ENCODE results near the gene PPP2R2B.

The PPP2R2B gene

GRCh38 chr5:146703899-146704298, 174.7 kb downstream of the PPP2R2B start:
- H3K4me3 ChIP-seq (ENCODE audit: low read length) = no peak overlapping the region

DNA sequence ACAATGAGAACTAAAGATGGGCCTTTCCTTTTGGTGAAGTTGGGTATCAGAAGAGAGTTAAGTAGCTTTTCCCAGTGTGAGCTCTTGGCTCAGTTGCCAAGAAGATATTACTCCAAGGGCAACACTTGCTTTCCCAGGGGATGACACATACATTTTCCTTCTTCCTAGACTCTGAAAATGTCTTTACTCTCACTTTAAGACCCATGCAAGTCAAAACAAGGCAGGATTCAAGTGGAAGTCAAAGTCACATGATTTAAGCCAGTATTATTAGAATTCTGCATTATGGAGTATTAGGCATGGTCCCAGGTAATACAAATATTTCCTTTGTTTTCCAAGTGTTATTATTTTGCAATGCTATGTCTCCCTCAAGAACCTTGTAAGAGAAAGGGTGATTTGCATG, 175.1 kb downstream of the PPP2R2B start:
- no peak for TF ChIP-seq CTCF (IDR thresholded peaks at IDR 0.05; ENCODE audit: low read length)
- TF ChIP-seq EZH2 (optimal IDR thresholded peaks at IDR 0.05; ENCODE audit: low read depth, low read length) = no peak
- no peak for TF ChIP-seq EZH2phosphoT487 (IDR thresholded peaks at IDR 0.05; ENCODE audit: low read length)
- Histone ChIP-seq H3K36me3 (replicated peaks; ENCODE audit: insufficient read depth, low read length) (no peaks in the 10 kb centered on the region), H3K4me2 (ENCODE audit: low read depth, low read length) (no peak overlapping the region), H2AFZ (ENCODE audit: low read length) (no peak overlapping the region), H3K4me3 (ENCODE audit: low read length) (no peak overlapping the region), H3K9me2 (replicated peaks; ENCODE audit: insufficient read depth, low read length) (no peaks in the 10 kb centered on the region), H3F3A (ENCODE audit: insufficient read depth, low read length) (no peaks in the 10 kb centered on the region), H3K4me1 (ENCODE audit: low read length) (no peaks in the 10 kb centered on the region), H4K20me1 (ENCODE audit: insufficient read depth, low read length) (no peaks in the 10 kb centered on the region), H3K27me3 (replicated peaks; ENCODE audit: insufficient read depth, low read length) (no peaks in the 10 kb centered on the region), H3K79me2 (ENCODE audit: low read length) (no peaks in the 10 kb centered on the region), H3K27ac (ENCODE audit: low read length) (no peak overlapping the region), H3K9ac (ENCODE audit: low read length) (no peak overlapping the region), H3K9me3 (replicated peaks; ENCODE audit: insufficient read depth, low read length) (no peaks in the 10 kb centered on the region)
- DNase-seq = no peak

More at GRCh38 chr5:146703899-146704298, 174.7 kb downstream of the PPP2R2B start:
- no peaks in the 10 kb centered on the region for H3K9me2 ChIP-seq (replicated peaks; ENCODE audit: insufficient read depth, low read length)
- H3K9ac ChIP-seq (ENCODE audit: low read length) = no peak overlapping the region
- H3K4me1 ChIP-seq (ENCODE audit: low read length) = no peaks in the 10 kb centered on the region
- H3K36me3 ChIP-seq (replicated peaks; ENCODE audit: insufficient read depth, low read length) = no peaks in the 10 kb centered on the region
- no peaks in the 10 kb centered on the region for H3F3A ChIP-seq (ENCODE audit: insufficient read depth, low read length)
- no peak overlapping the region for H3K27ac ChIP-seq (ENCODE audit: low read length)
- no peak for DNase-seq
- no peak overlapping the region for H3K4me2 ChIP-seq (ENCODE audit: low read depth, low read length)
- no peaks in the 10 kb centered on the region for H3K79me2 ChIP-seq (ENCODE audit: low read length)
- TF ChIP-seq EZH2 (optimal IDR thresholded peaks at IDR 0.05; ENCODE audit: low read depth, low read length) = no peak
- no peak for TF ChIP-seq CTCF (IDR thresholded peaks at IDR 0.05; ENCODE audit: low read length)
- TF ChIP-seq EZH2phosphoT487 (IDR thresholded peaks at IDR 0.05; ENCODE audit: low read length) = no peak
- no peaks in the 10 kb centered on the region for H4K20me1 ChIP-seq (ENCODE audit: insufficient read depth, low read length)
- no peaks in the 10 kb centered on the region for H3K9me3 ChIP-seq (replicated peaks; ENCODE audit: insufficient read depth, low read length)
- no peaks in the 10 kb centered on the region for H3K27me3 ChIP-seq (replicated peaks; ENCODE audit: insufficient read depth, low read length)
- no peak overlapping the region for H2AFZ ChIP-seq (ENCODE audit: low read length)

DNA sequence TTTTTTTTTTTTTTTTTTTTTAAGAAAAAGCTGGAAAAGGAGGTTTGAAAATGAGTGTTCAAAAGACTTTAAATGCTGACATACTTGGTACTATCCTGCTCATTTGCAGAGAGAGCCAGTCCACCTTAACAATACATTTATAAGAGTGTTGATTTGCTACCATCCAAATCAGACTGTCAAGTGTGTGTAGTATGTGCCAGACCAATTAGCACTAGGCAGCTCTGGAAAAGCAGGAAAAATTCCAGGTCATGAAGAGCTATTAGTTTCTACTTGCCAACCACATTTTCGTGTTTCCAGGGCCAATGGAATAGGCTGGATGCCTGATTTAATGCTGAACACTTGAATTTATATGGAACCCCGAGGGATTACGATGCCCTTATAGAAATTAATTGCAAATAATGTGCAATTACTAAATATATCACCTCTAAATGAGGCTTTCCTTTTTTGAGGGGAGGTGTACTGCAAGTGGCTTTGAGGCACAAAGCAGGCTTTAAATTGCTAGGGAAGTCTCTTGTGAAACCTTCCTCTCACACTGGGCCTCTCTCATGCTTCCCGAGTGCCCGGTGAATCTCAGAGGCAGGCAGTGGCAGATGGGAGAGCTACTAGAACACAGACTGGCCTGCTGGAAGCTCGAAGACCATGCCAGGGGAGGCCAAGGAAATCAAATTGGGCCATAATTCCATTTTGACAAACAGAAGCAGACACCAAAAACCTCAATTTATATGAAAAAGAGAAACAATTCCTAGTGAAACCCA, 178.7 kb downstream of the PPP2R2B start:
- H3K27me3 ChIP-seq (replicated peaks; ENCODE audit: insufficient read depth, low read length) = no peaks in the 10 kb centered on the region
- no peaks in the 10 kb centered on the region for H3K79me2 ChIP-seq (ENCODE audit: low read length)
- H3K9ac ChIP-seq (ENCODE audit: low read length) = no peak overlapping the region
- H3K9me2 ChIP-seq (replicated peaks; ENCODE audit: insufficient read depth, low read length) = no peaks in the 10 kb centered on the region
- H3K36me3 ChIP-seq (replicated peaks; ENCODE audit: insufficient read depth, low read length) = no peaks in the 10 kb centered on the region
- no peaks in the 10 kb centered on the region for H3F3A ChIP-seq (ENCODE audit: insufficient read depth, low read length)
- no peaks in the 10 kb centered on the region for H4K20me1 ChIP-seq (ENCODE audit: insufficient read depth, low read length)
- no peak overlapping the region for H3K4me3 ChIP-seq (ENCODE audit: low read length)
- no peak for DNase-seq
- no peak overlapping the region for H3K27ac ChIP-seq (ENCODE audit: low read length)
- H2AFZ ChIP-seq (ENCODE audit: low read length) = no peak overlapping the region
- TF ChIP-seq CTCF (IDR thresholded peaks at IDR 0.05; ENCODE audit: low read length) (no peak), EZH2 (optimal IDR thresholded peaks at IDR 0.05; ENCODE audit: low read depth, low read length) (no peak), EZH2phosphoT487 (IDR thresholded peaks at IDR 0.05; ENCODE audit: low read length) (no peak)
- no peaks in the 10 kb centered on the region for H3K4me1 ChIP-seq (ENCODE audit: low read length)
- no peaks in the 10 kb centered on the region for H3K9me3 ChIP-seq (replicated peaks; ENCODE audit: insufficient read depth, low read length)
- no peak overlapping the region for H3K4me2 ChIP-seq (ENCODE audit: low read depth, low read length)
